Suprapubic skin (tissue), 3 donors: ENCODE results near the gene GARS1.

Experiments
- EP300 ChIP-seq: sonication (generic); formaldehyde crosslinking; IDR thresholded peaks from one replicate; pipeline ENCODE4 v1.6.1; 2017; ENCODE audit warnings: antibody characterized with exemption
- TF ChIP-seq, protein P1 (sequence below), 2 donors: fragments of 200-600 bp in 1 of 2; fragments of 450-650 bp in 1 of 2; sonication (generic) in 1 of 2; IDR thresholded peaks; one replicate each; pipeline ENCODE4 v1.5.1; 2016 to 2019; ENCODE audit warnings: antibody characterized with exemption in 2 of 2, mild to moderate bottlenecking in 1 of 2, moderate library complexity in 1 of 2

DNA sequence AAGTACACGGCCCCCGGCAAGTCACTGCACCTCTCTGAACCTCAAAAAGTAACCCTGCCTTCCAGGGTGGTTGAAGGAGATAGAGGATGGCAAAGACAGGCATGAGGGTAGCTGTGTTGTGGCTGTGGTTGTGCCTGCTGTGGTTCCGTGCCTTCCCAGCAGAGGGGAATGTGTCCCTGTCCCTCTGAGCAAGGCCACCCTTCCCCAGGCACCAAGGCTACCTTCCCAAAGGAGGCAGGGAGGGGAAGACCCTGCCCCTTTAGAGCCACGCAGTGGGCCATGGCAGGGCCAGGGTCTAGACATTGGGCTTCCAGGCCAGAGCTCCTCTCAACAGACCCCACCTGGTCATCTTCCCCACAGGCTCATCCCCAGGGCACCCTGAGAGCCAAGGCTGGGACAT, 68.7 kb downstream of the GARS1 start:
- TF ChIP-seq EP300 = no peak
- TF ChIP-seq, protein P1, sequence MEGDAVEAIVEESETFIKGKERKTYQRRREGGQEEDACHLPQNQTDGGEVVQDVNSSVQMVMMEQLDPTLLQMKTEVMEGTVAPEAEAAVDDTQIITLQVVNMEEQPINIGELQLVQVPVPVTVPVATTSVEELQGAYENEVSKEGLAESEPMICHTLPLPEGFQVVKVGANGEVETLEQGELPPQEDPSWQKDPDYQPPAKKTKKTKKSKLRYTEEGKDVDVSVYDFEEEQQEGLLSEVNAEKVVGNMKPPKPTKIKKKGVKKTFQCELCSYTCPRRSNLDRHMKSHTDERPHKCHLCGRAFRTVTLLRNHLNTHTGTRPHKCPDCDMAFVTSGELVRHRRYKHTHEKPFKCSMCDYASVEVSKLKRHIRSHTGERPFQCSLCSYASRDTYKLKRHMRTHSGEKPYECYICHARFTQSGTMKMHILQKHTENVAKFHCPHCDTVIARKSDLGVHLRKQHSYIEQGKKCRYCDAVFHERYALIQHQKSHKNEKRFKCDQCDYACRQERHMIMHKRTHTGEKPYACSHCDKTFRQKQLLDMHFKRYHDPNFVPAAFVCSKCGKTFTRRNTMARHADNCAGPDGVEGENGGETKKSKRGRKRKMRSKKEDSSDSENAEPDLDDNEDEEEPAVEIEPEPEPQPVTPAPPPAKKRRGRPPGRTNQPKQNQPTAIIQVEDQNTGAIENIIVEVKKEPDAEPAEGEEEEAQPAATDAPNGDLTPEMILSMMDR (IDR thresholded peaks at IDR 0.05) = no peak
